HCT116 (cell line): Measurements from ENCODE around the gene FIP1L1. TPM values are rescaled to one million over a fixed set of nuclear protein-coding genes. Genes with fewer than 3 reads are reported as not detected.

Source experiments
- ATAC-seq: fragments of 200-7000 bp; cut with Tn5 transposase; 2 replicates; pipeline ENCODE4 v1.9.1; 2020; ENCODE audit warnings: mild to moderate bottlenecking, moderate library complexity
- BruUV-seq: library from RNA; stranded (reverse); fragments of 400-500 nt; replicated peaks from 2 replicates; lab custom pipeline; 2021; lab: Mats Ljungman, UMichigan
- CTCF ChIA-PET: fragments of 300-600 bp; sonication (Branson Sonifier 250); formaldehyde crosslinking; loops from one replicate; lab custom pipeline; 2021; ENCODE audit warnings: antibody characterized with exemption; lab: Charles Lee
- POLR2A ChIA-PET: fragments of 300-600, 350-600 bp; sonication (Branson Sonifier 250); formaldehyde crosslinking; loops from one replicate; lab custom pipeline; 2021; ENCODE audit warnings: antibody characterized with exemption; lab: Charles Lee
- RAD21 ChIA-PET, 2 experiments: fragments of 300-600 bp; sonication (Branson Sonifier 250); formaldehyde crosslinking; loops; one replicate each; lab custom pipeline; 2023; ENCODE audit warnings: low total read pairs in 2 of 2; ENCODE audit not compliant: uncharacterized antibody in 2 of 2, unreplicated experiment in 2 of 2, low non-redundant PET in 1 of 2; lab: Charles Lee
- DNase-seq: peaks from one replicate; pipeline ENCODE4 v3.0.0-alpha.2; 2010; ENCODE audit warnings: low read depth, low spot score
- H2AFZ ChIP-seq: fragments of 200-600 bp; shearing (Covaris generic), sonication (generic); 2 replicates; pipeline ENCODE4 v1.6.1; 2017; ENCODE audit warnings: low read depth, mixed run types, mixed read lengths, antibody characterized with exemption, low read length; ENCODE audit not compliant: poor library complexity, severe bottlenecking
- H3K27ac ChIP-seq: 2 replicates; pipeline ENCODE4 v1.5.1; 2012; ENCODE audit warnings: low read depth, low read length
- H3K27me3 ChIP-seq: fragments of 200-600 bp; sonication (generic); 2 replicates; pipeline ENCODE4 v1.6.1; 2016; ENCODE audit warnings: mixed run types, low read length, mixed read lengths; ENCODE audit not compliant: insufficient read depth
- H3K36me3 ChIP-seq, 2 experiments: fragments of 200-500 bp in 1 of 2; fragments of 200-600 bp in 1 of 2; sonication (Bioruptor generic) in 1 of 2; sonication (generic) in 1 of 2; 2 replicates each; pipeline versions ENCODE4 v1.5.1 to v1.6.1; 2014 to 2016; ENCODE audit warnings: low read length in 2 of 2, inconsistent platforms in 1 of 2, mixed read lengths in 1 of 2, mixed run types in 1 of 2; ENCODE audit not compliant: insufficient read depth in 2 of 2, control insufficient read depth in 1 of 2
- H3K4me1 ChIP-seq, 2 experiments: fragments of 200-600 bp in 1 of 2; sonication (generic) in 1 of 2; 2 replicates each; pipeline versions ENCODE4 v1.5.1 to v1.6.1; 2012 to 2017; ENCODE audit warnings: low read length in 2 of 2, inconsistent platforms in 1 of 2, mild to moderate bottlenecking in 1 of 2, mixed read lengths in 1 of 2, mixed run types in 1 of 2, moderate library complexity in 1 of 2; ENCODE audit not compliant: insufficient read depth in 2 of 2, control insufficient read depth in 1 of 2
- H3K4me2 ChIP-seq: fragments of 200-600 bp; sonication (generic); 2 replicates; pipeline ENCODE4 v1.6.1; 2017; ENCODE audit warnings: mixed run types, low read length, mixed read lengths
- H3K4me3 ChIP-seq, 2 experiments: fragments of 200-600 bp in 1 of 2; sonication (generic) in 1 of 2; replicated peaks in 1 of 2; 2 replicates each; pipeline ENCODE4 v1.5.1; 2011 to 2016; ENCODE audit warnings: low read length in 2 of 2, control low read depth in 1 of 2, low read depth in 1 of 2, mild to moderate bottlenecking in 1 of 2, mixed read lengths in 1 of 2, mixed run types in 1 of 2
- H3K79me2 ChIP-seq: fragments of 200-600 bp; sonication (generic); 2 replicates; pipeline ENCODE4 v1.6.1; 2017; ENCODE audit warnings: mild to moderate bottlenecking, mixed run types, low read length, moderate library complexity, mixed read lengths; ENCODE audit not compliant: insufficient read depth
- H3K9ac ChIP-seq: fragments of 200-600 bp; sonication (generic); 2 replicates; pipeline ENCODE4 v1.6.1; 2016; ENCODE audit warnings: low read length, mixed read lengths
- H3K9me2 ChIP-seq: fragments of 200-600 bp; sonication (generic), shearing (Covaris generic); 2 replicates; pipeline ENCODE4 v1.6.1; 2017; ENCODE audit warnings: mixed run types, mild to moderate bottlenecking, moderate library complexity; ENCODE audit not compliant: insufficient read depth
- H3K9me3 ChIP-seq, 2 experiments: fragments of 200-500 bp in 1 of 2; fragments of 200-600 bp in 1 of 2; sonication (Bioruptor generic) in 1 of 2; sonication (generic) in 1 of 2; 2 replicates each; pipeline ENCODE4 v1.6.1; 2014 to 2017; ENCODE audit warnings: low read length in 2 of 2, mixed read lengths in 2 of 2, inconsistent platforms in 1 of 2, low read depth in 1 of 2, mild to moderate bottlenecking in 1 of 2, mixed run types in 1 of 2, moderate library complexity in 1 of 2; ENCODE audit not compliant: control insufficient read depth in 1 of 2, insufficient read depth in 1 of 2
- H4K20me1 ChIP-seq: fragments of 200-600 bp; sonication (generic), shearing (Covaris generic); 2 replicates; pipeline ENCODE4 v1.6.1; 2017; ENCODE audit warnings: mixed run types, mild to moderate bottlenecking, moderate library complexity; ENCODE audit not compliant: insufficient read depth
- CBX3 ChIP-seq: IDR thresholded peaks from 2 replicates; pipeline ENCODE4 v1.6.1; 2012; ENCODE audit warnings: low read depth
- CEBPB ChIP-seq: IDR thresholded peaks from 2 replicates; pipeline ENCODE4 v1.6.1; 2012; ENCODE audit warnings: low read depth
- EGR1 ChIP-seq: IDR thresholded peaks from 2 replicates; pipeline ENCODE4 v1.6.1; 2012; ENCODE audit warnings: low read depth
- ELF1 ChIP-seq: IDR thresholded peaks from 2 replicates; pipeline ENCODE4 v1.6.1; 2012; ENCODE audit warnings: low read depth, borderline replicate concordance
- EZH2 ChIP-seq: fragments of 200-600 bp; sonication (generic); IDR thresholded peaks from 2 replicates; pipeline ENCODE4 v1.6.1; 2017; ENCODE audit warnings: antibody characterized with exemption, mixed run types
- EZH2phosphoT487 ChIP-seq: fragments of 200-600 bp; IDR thresholded peaks from 2 replicates; pipeline ENCODE4 v1.6.1; 2018; ENCODE audit warnings: antibody characterized with exemption, borderline replicate concordance
- FOSL1 ChIP-seq: IDR thresholded peaks from 2 replicates; pipeline ENCODE4 v1.6.1; 2012; ENCODE audit warnings: low read depth
- POLR2AphosphoS5 ChIP-seq: IDR thresholded peaks from 2 replicates; pipeline ENCODE4 v1.6.1; 2011; ENCODE audit warnings: mild to moderate bottlenecking, low read depth, low read length, moderate library complexity
- RAD21 ChIP-seq: IDR thresholded peaks from 2 replicates; pipeline ENCODE4 v1.6.1; 2012; ENCODE audit warnings: low read depth, mild to moderate bottlenecking
- SP1 ChIP-seq: IDR thresholded peaks from 2 replicates; pipeline ENCODE4 v1.6.1; 2012; ENCODE audit warnings: low read depth
- SRF ChIP-seq: IDR thresholded peaks from 2 replicates; pipeline ENCODE4 v1.6.1; 2012; ENCODE audit warnings: low read depth
- TCF7L2 ChIP-seq: IDR thresholded peaks from 2 replicates; pipeline ENCODE4 v1.7.0; 2011; ENCODE audit warnings: borderline replicate concordance, inconsistent platforms; ENCODE audit not compliant: insufficient read depth, insufficient read length; ENCODE audit errors: extremely low read depth
- YY1 ChIP-seq: IDR thresholded peaks from 2 replicates; pipeline ENCODE4 v1.6.1; 2011; ENCODE audit warnings: low read length, low read depth, moderate library complexity, mild to moderate bottlenecking; ENCODE audit not compliant: insufficient replicate concordance; ENCODE audit errors: extremely low read depth
- intact Hi-C: fragments of 100-400 bp; cut with micrococcal nuclease; formaldehyde crosslinking; loops from 2 replicates; pipeline ENCODE4 v1.10.0; 2022
- total RNA-seq: library from RNA; stranded (reverse); gene quantifications from one replicate; pipeline ENCODE4 v1.2.1, GENCODE V29; 2021; ENCODE audit not compliant: unreplicated experiment
- TF ChIP-seq, protein P1 (sequence below): IDR thresholded peaks from 2 replicates; pipeline ENCODE4 v1.6.1; 2012
- TF ChIP-seq, protein P2 (sequence below): IDR thresholded peaks from 2 replicates; pipeline ENCODE4 v1.6.1; 2011; ENCODE audit warnings: mild to moderate bottlenecking, low read length, moderate library complexity; ENCODE audit not compliant: insufficient replicate concordance; ENCODE audit errors: extremely low read depth
- TF ChIP-seq, protein P3 (sequence below), 3 experiments: fragments of 200-600 bp in 1 of 3; sonication (generic) in 1 of 3; IDR thresholded peaks in 2 of 3; conservative IDR thresholded peaks in 1 of 3; 2 replicates each; pipeline ENCODE4 v1.5.1; 2012 to 2017; ENCODE audit warnings: low read depth in 2 of 3, low read length in 2 of 3, antibody characterized with exemption in 1 of 3, borderline replicate concordance in 1 of 3, control low read depth in 1 of 3, mild to moderate bottlenecking in 1 of 3, mixed read lengths in 1 of 3, mixed run types in 1 of 3, moderate library complexity in 1 of 3; ENCODE audit not compliant: insufficient read depth in 1 of 3
- TF ChIP-seq, protein P4 (sequence below): IDR thresholded peaks from 2 replicates; pipeline ENCODE4 v1.6.1; 2012; ENCODE audit warnings: low read depth

Gene FIP1L1
- total RNA-seq, 1 experiment from 2014 or later, result 63.6 TPM

DNA sequence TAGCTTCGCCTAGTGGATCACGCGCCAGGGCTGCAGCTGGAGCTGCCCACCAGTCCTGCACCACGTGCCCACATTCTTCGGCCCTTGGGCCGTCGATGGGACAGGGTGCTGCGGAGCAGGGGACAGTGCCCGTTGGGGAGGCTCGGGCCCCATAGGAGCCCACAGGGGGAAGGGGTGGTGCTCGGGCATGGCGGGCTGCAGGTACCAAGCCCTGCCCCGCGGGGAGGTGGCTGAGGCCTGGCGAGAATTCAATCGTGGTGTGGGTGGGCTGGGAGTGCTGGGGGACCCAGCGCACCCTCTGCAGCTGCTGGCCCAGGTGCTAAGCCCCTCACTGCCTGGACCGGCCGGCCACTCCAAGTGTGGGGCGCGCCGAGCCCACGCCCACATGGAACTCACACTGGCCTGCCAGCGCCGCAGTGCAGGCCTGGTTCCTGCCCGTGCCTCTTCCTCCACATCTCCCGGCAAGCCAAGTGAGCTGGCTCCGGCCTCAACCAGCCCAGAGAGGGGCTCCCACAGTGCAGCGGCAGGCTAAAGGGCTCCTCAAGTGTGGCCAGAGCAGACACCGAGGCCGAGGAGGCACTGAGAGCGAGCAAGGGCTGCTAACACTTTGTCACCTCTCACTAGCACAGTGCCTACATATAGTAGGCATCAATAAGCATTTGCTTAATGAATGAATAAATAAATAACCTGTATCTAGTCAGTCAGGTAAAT, 23.3 kb upstream of the FIP1L1 start:
- TF ChIP-seq FOSL1 (no peak), TCF7L2 (no peak), CBX3 (no peak), POLR2AphosphoS5 (no peak), EGR1 (no peak), EZH2phosphoT487 (no peak), YY1 (no peak), CEBPB (no peak), RAD21 (no peak), SRF (no peak), ELF1 (no peak), SP1 (no peak), EZH2 (no peak)
- TF ChIP-seq, protein P1, sequence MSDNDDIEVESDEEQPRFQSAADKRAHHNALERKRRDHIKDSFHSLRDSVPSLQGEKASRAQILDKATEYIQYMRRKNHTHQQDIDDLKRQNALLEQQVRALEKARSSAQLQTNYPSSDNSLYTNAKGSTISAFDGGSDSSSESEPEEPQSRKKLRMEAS, result no peak
- TF ChIP-seq, protein P2, sequence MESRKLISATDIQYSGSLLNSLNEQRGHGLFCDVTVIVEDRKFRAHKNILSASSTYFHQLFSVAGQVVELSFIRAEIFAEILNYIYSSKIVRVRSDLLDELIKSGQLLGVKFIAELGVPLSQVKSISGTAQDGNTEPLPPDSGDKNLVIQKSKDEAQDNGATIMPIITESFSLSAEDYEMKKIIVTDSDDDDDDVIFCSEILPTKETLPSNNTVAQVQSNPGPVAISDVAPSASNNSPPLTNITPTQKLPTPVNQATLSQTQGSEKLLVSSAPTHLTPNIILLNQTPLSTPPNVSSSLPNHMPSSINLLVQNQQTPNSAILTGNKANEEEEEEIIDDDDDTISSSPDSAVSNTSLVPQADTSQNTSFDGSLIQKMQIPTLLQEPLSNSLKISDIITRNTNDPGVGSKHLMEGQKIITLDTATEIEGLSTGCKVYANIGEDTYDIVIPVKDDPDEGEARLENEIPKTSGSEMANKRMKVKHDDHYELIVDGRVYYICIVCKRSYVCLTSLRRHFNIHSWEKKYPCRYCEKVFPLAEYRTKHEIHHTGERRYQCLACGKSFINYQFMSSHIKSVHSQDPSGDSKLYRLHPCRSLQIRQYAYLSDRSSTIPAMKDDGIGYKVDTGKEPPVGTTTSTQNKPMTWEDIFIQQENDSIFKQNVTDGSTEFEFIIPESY, result no peak
- TF ChIP-seq, protein P3, sequence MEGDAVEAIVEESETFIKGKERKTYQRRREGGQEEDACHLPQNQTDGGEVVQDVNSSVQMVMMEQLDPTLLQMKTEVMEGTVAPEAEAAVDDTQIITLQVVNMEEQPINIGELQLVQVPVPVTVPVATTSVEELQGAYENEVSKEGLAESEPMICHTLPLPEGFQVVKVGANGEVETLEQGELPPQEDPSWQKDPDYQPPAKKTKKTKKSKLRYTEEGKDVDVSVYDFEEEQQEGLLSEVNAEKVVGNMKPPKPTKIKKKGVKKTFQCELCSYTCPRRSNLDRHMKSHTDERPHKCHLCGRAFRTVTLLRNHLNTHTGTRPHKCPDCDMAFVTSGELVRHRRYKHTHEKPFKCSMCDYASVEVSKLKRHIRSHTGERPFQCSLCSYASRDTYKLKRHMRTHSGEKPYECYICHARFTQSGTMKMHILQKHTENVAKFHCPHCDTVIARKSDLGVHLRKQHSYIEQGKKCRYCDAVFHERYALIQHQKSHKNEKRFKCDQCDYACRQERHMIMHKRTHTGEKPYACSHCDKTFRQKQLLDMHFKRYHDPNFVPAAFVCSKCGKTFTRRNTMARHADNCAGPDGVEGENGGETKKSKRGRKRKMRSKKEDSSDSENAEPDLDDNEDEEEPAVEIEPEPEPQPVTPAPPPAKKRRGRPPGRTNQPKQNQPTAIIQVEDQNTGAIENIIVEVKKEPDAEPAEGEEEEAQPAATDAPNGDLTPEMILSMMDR (IDR thresholded peaks at IDR 0.05 in 2 of 3, conservative IDR thresholded peaks at IDR 0.05 in 1 of 3; ENCODE audit: borderline replicate concordance in 1 of 3, insufficient read depth in 1 of 3, low read depth in 2 of 3, low read length in 2 of 3), result no peak
- TF ChIP-seq, protein P4, sequence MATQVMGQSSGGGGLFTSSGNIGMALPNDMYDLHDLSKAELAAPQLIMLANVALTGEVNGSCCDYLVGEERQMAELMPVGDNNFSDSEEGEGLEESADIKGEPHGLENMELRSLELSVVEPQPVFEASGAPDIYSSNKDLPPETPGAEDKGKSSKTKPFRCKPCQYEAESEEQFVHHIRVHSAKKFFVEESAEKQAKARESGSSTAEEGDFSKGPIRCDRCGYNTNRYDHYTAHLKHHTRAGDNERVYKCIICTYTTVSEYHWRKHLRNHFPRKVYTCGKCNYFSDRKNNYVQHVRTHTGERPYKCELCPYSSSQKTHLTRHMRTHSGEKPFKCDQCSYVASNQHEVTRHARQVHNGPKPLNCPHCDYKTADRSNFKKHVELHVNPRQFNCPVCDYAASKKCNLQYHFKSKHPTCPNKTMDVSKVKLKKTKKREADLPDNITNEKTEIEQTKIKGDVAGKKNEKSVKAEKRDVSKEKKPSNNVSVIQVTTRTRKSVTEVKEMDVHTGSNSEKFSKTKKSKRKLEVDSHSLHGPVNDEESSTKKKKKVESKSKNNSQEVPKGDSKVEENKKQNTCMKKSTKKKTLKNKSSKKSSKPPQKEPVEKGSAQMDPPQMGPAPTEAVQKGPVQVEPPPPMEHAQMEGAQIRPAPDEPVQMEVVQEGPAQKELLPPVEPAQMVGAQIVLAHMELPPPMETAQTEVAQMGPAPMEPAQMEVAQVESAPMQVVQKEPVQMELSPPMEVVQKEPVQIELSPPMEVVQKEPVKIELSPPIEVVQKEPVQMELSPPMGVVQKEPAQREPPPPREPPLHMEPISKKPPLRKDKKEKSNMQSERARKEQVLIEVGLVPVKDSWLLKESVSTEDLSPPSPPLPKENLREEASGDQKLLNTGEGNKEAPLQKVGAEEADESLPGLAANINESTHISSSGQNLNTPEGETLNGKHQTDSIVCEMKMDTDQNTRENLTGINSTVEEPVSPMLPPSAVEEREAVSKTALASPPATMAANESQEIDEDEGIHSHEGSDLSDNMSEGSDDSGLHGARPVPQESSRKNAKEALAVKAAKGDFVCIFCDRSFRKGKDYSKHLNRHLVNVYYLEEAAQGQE, result no peak
- RAD21 ChIA-PET, result no interaction called here
- H3K9me2 ChIP-seq, result no peaks in the 10 kb centered on the region
- no peaks in the 10 kb centered on the region for H3K27me3 ChIP-seq
- intact Hi-C loops, result no loop called here
- no peaks in the 10 kb centered on the region for H3K4me1 ChIP-seq
- H3K4me2 ChIP-seq, result no peak overlapping the region
- H3K79me2 ChIP-seq, result peaks cover 29% of the 10 kb centered on the region
- H4K20me1 ChIP-seq, result 0 out of 2 replicates have a peak, but pooled peaks cover 3% of the 10 kb centered on the region
- H3K27ac ChIP-seq, result no peak overlapping the region
- ATAC-seq, result no peak
- no TSS peak for BruUV-seq
- H3K9ac ChIP-seq, result no peak overlapping the region
- H2AFZ ChIP-seq, result no peak overlapping the region
- no peaks in the 10 kb centered on the region for H3K36me3 ChIP-seq
- POLR2A ChIA-PET, result no interaction called here
- no peaks in the 10 kb centered on the region for H3K9me3 ChIP-seq
- H3K4me3 ChIP-seq, result no peak overlapping the region
- CTCF ChIA-PET, result no interaction called here
- no peak for DNase-seq
